ENCODE measurements around the gene SLC12A8. TPM values are rescaled to one million over a fixed set of nuclear protein-coding genes. Genes with fewer than 3 reads are reported as not detected.

The SLC12A8 gene
- total RNA-seq, 2 donors from 2014 or later, result 3.0 to 4.1 TPM

DNA sequence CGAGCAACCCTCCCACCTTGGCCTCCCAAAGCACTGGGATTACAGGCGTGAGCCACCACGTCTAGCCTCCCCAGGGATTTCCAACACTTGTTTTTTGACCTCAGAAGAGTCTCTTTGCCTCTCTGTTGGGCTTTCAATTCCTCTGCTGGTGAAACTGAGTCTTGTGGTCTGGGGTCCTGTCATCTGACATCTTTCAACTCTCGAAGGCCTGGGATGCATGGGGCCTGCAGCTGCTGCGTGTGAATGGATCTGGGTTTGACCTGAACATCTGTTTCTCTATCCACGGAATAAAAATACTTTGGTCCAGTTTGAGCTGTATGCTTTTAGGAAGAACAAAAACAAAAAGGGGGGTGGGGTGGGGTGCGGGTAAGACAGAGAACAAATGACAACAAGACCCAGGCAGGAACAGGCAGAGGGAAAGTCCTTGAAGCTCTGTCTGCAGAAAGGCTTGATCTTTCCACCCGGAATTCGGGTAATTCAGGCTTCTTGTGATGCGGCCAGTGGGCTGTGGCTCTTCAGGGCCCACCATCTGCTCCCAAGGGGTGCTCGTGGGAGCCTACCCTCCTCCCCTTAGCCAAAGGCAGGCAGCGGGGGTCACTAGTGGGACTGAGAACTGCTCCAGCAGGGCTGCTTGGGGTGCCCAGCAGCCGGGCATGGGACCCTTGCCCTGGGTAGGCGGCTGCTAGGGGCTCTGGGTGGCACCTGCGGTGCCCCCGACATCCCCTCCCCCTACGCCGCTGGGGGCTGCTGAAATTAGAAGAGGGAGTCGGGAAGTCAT is 71.5 kb downstream of the SLC12A8 start:
- Histone ChIP-seq H3K4me1 (ENCODE audit: control insufficient read depth in 1 of 2, low read depth in 2 of 2) (peaks cover 38 to 86% of the 10 kb centered on the region in 2 donors), H3K4me3 (peak overlapping the region; percentile 78), H3K36me3 (no peaks in the 10 kb centered on the region), H3K27me3 (replicated peaks; ENCODE audit: insufficient read depth) (no peaks in the 10 kb centered on the region), H3K9me3 (no peaks in the 10 kb centered on the region), H3K27ac (peak overlapping the region; percentile 81 to 82)
- ATAC-seq (ENCODE audit: insufficient number of reproducible peaks, low FRiP score, low read depth), result no peak
- no peak for TF ChIP-seq CTCF (IDR thresholded peaks at IDR 0.05)
- no peak for DNase-seq (ENCODE audit: low spot score)

DNA sequence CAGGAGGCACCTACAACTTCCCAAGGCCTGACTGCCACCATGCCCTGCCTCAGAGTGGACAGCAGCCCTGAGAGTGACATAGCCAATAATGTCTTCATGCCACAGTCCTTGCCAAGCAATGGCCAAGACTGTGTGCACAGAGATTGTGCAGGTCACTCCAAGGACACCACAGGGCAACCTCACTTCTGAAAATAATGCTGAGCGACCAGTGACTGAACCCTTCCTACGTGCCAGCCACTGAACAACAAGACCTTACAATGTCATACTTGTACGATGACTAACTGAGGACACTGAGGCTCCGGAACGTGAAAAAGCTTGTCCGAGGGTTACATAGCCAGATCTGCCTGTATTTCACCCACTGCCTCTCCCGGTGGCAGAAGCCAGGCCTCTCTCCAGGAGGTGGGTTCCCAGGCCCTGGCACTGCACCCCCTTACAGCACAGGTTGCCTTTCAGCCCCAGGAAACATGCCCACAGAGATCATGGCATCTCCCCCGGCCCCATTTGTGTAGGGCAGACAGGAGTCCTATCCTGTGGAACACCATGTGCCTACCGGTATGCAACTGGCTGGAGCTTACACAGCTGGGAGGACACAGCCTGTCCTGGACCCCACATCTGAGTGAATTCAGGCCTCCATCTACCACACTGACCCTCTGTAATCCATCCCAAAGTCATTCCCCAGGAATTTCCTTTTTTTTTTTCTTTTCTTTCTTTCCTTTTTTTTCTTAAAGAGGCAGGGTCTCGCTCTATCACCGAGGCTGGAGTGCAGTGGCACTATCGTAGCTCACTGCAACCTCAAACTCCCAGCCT is 72.3 kb downstream of the SLC12A8 start:
- Histone ChIP-seq H3K36me3 (no peaks in the 10 kb centered on the region), H3K4me3 (peak overlapping the region; percentile 18), H3K27me3 (replicated peaks; ENCODE audit: insufficient read depth) (no peaks in the 10 kb centered on the region), H3K4me1 (ENCODE audit: control insufficient read depth in 1 of 2, low read depth in 2 of 2) (peaks cover 38 to 86% of the 10 kb centered on the region in 2 donors), H3K27ac (peak overlapping the region; percentile 81 to 82), H3K9me3 (no peaks in the 10 kb centered on the region)
- TF ChIP-seq CTCF (IDR thresholded peaks at IDR 0.05), result no peak
- DNase-seq (ENCODE audit: low spot score) (no peak), ATAC-seq (ENCODE audit: insufficient number of reproducible peaks, low FRiP score, low read depth) (peak; percentile 63)

DNA sequence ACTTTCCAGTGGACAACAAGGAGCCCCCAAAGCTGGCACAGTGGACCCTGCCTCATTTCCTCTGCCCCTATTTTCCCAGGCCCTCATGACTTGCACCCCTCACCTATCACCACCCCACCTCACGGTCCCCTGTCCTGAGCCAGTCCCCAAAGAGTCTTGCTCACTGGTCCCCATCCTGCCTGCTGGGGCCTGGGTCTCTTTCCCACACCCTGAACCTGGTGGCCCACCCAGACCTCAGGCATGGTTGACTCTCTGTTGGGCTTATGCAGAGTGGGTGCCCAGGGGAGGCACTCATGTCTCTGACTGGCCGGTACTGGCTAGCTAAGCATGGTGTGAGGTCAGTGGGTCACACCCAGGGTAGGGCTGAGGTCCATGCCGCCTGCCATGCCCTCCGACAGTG is 73.2 kb downstream of the SLC12A8 start:
- TF ChIP-seq CTCF (IDR thresholded peaks at IDR 0.05), result no peak
- ATAC-seq (ENCODE audit: insufficient number of reproducible peaks, low FRiP score, low read depth) (no peak), DNase-seq (ENCODE audit: low spot score) (no peak)
- Histone ChIP-seq H3K36me3 (no peaks in the 10 kb centered on the region), H3K9me3 (no peaks in the 10 kb centered on the region), H3K27ac (peak overlapping the region; percentile 81 to 82), H3K27me3 (replicated peaks; ENCODE audit: insufficient read depth) (no peaks in the 10 kb centered on the region), H3K4me3 (no peak overlapping the region), H3K4me1 (ENCODE audit: control insufficient read depth in 1 of 2, low read depth in 2 of 2) (peaks cover 32 to 77% of the 10 kb centered on the region in 2 donors)

DNA sequence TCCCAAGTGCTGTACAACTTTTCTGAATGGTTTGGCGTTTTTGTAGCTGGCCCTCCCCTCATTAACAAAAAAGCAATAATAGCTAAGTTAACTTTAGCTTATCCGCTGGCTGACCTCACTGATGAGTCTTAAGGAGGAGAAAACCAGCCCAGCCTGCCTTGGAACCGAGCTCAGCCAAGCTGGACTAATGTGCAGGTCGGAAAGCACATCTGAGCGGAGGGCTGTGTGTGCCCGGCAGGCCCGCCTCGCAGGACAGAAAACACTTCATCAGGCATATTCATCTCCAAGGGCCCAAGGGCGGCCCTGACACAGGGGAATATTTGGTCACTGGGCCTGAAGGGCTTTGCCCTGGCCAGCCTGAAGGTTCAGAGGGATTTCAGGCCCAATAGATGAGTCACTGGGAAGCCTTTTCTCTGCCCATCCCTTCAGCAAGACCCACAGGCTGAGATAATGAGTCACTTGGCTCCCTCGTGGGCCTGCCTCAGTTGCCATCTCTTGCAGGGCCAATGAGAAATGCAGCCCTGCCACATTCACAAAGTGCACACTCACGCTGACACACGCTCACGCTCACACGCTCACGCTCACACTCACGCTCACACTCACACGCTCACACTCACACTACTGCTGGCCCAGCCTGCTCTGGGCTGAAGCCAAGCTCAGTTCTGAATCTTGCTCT is 75.1 kb downstream of the SLC12A8 start:
- H3K36me3 ChIP-seq, result no peaks in the 10 kb centered on the region
- peak overlapping the region; percentile 39 to 56 for H3K27ac ChIP-seq
- H3K4me1 ChIP-seq (ENCODE audit: control insufficient read depth in 1 of 2, low read depth in 2 of 2), result peaks cover 24 to 58% of the 10 kb centered on the region in 2 donors
- H3K9me3 ChIP-seq, result no peaks in the 10 kb centered on the region
- DNase-seq (ENCODE audit: low spot score) (no peak), ATAC-seq (ENCODE audit: insufficient number of reproducible peaks, low FRiP score, low read depth) (no peak)
- no peak for TF ChIP-seq CTCF (IDR thresholded peaks at IDR 0.05)
- no peak overlapping the region for H3K4me3 ChIP-seq
- no peaks in the 10 kb centered on the region for H3K27me3 ChIP-seq (replicated peaks; ENCODE audit: insufficient read depth)

DNA sequence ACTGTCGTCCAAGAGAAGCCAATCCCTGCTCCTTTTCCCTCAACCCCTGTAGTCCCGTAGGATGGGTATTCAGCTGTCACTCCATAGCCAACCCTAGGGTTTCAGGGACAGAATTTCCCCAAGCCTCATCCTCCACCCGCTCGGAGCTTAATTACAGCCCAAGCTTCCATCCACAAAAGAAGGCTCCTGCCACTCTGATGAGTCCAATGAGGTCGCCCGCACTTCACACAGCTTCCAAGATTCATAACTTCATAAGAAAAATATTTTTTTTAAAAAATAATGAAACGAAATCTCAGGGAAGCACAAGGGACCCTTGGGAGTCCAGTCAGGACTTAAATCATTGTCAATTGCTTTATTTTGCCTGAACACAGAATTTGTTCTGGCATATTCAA is 75.6 kb downstream of the SLC12A8 start:
- Histone ChIP-seq H3K36me3 (no peaks in the 10 kb centered on the region), H3K27me3 (replicated peaks; ENCODE audit: insufficient read depth) (no peaks in the 10 kb centered on the region)

More for the DNA sequence above, 75.6 kb downstream of the SLC12A8 start:
- Histone ChIP-seq H3K4me1 (ENCODE audit: control insufficient read depth in 1 of 2, low read depth in 2 of 2) (peaks cover 22 to 53% of the 10 kb centered on the region in 2 donors), H3K27ac (peak overlapping the region; percentile 39 to 56), H3K4me3 (no peak overlapping the region), H3K9me3 (no peaks in the 10 kb centered on the region)
- TF ChIP-seq CTCF (IDR thresholded peaks at IDR 0.05), result no peak
- ATAC-seq (ENCODE audit: insufficient number of reproducible peaks, low FRiP score, low read depth) (no peak), DNase-seq (ENCODE audit: low spot score) (no peak)

All from thoracic aorta (tissue), 2 donors.